KMS-11 (cell line): ENCODE measurements around the gene GLP2R.

Source experiments
- H2AFZ ChIP-seq: fragments of 200-600 bp; sonication (generic); 2 replicates; pipeline ENCODE4 v1.6.1; 2016; ENCODE audit warnings: antibody characterized with exemption, mixed run types, low read depth
- H3K27ac ChIP-seq: fragments of 200-600 bp; sonication (generic); 2 replicates; pipeline ENCODE4 v1.6.1; 2016; ENCODE audit warnings: mild to moderate bottlenecking, mixed run types
- H3K27me3 ChIP-seq: fragments of 200-600 bp; sonication (generic); 2 replicates; pipeline ENCODE4 v1.6.1; 2017; ENCODE audit warnings: mild to moderate bottlenecking, low read depth, mixed run types, moderate library complexity; ENCODE audit not compliant: insufficient read depth
- H3K36me3 ChIP-seq: fragments of 200-600 bp; sonication (generic); 2 replicates; pipeline ENCODE4 v1.6.1; 2017; ENCODE audit warnings: mild to moderate bottlenecking, mixed run types; ENCODE audit not compliant: insufficient read depth
- H3K4me1 ChIP-seq: fragments of 200-600 bp; sonication (generic); 2 replicates; pipeline ENCODE4 v1.6.1; 2016; ENCODE audit warnings: mild to moderate bottlenecking, low read depth, mixed run types; ENCODE audit not compliant: poor library complexity, severe bottlenecking
- H3K4me2 ChIP-seq: fragments of 200-600 bp; sonication (generic); 2 replicates; pipeline ENCODE4 v1.7.0; 2016; ENCODE audit warnings: mild to moderate bottlenecking, mixed run types
- H3K4me3 ChIP-seq: fragments of 200-600 bp; sonication (generic); IDR thresholded peaks from 2 replicates; pipeline ENCODE4 v1.6.1; 2017; ENCODE audit warnings: low read depth, low read length, mixed read lengths; ENCODE audit not compliant: insufficient read depth
- H3K79me2 ChIP-seq: fragments of 200-600 bp; sonication (generic); 2 replicates; pipeline ENCODE4 v1.6.1; 2016; ENCODE audit warnings: low read depth, mixed run types; ENCODE audit not compliant: insufficient read depth
- H3K9ac ChIP-seq: fragments of 200-600 bp; sonication (generic); 2 replicates; pipeline ENCODE4 v1.6.1; 2016; ENCODE audit warnings: mild to moderate bottlenecking, mixed run types
- H4K20me1 ChIP-seq: fragments of 200-600 bp; sonication (generic); 2 replicates; pipeline ENCODE4 v1.6.1; 2016; ENCODE audit warnings: mild to moderate bottlenecking, mixed run types; ENCODE audit not compliant: insufficient read depth
- CTCF ChIP-seq: fragments of 200-600 bp; sonication (generic); conservative IDR thresholded peaks from 2 replicates; pipeline ENCODE4 v1.6.1; 2017; ENCODE audit warnings: low read depth, mild to moderate bottlenecking, antibody characterized with exemption, low read length, moderate library complexity, mixed read lengths

The GLP2R gene

GRCh38 chr17:9810100-9810949 is 15.4 kb upstream of the GLP2R start:
- no peak for TF ChIP-seq CTCF
- no peaks in the 10 kb centered on the region for H3K4me1 ChIP-seq
- H3K4me3 ChIP-seq, result no peak overlapping the region
- H3K79me2 ChIP-seq, result no peaks in the 10 kb centered on the region
- H4K20me1 ChIP-seq, result no peaks in the 10 kb centered on the region
- H3K4me2 ChIP-seq, result no peak overlapping the region
- no peak overlapping the region for H2AFZ ChIP-seq
- H3K27me3 ChIP-seq, result no peaks in the 10 kb centered on the region
- H3K36me3 ChIP-seq, result no peaks in the 10 kb centered on the region
- H3K27ac ChIP-seq, result no peak overlapping the region
- no peak overlapping the region for H3K9ac ChIP-seq

- Histone ChIP-seq H3K9ac (no peak overlapping the region), H3K4me1 (no peaks in the 10 kb centered on the region), H3K27ac (no peak overlapping the region), H3K4me2 (no peak overlapping the region), H3K79me2 (no peaks in the 10 kb centered on the region), H3K4me3 (no peak overlapping the region), H3K27me3 (no peaks in the 10 kb centered on the region), H4K20me1 (no peaks in the 10 kb centered on the region), H3K36me3 (no peaks in the 10 kb centered on the region), H2AFZ (no peak overlapping the region)
- TF ChIP-seq CTCF, result no peak
Observed at GRCh38 chr17:9811086-9811485, 14.6 kb upstream of the GLP2R start.

- H3K27ac ChIP-seq, result no peak overlapping the region
- H3K36me3 ChIP-seq, result no peaks in the 10 kb centered on the region
- no peaks in the 10 kb centered on the region for H3K4me1 ChIP-seq
- H3K27me3 ChIP-seq, result no peaks in the 10 kb centered on the region
- H3K4me3 ChIP-seq, result no peak overlapping the region
- H3K9ac ChIP-seq, result no peak overlapping the region
- no peaks in the 10 kb centered on the region for H3K79me2 ChIP-seq
- TF ChIP-seq CTCF, result no peak
- H3K4me2 ChIP-seq, result no peak overlapping the region
- no peaks in the 10 kb centered on the region for H4K20me1 ChIP-seq
- H2AFZ ChIP-seq, result no peak overlapping the region
Observed at GRCh38 chr17:9811537-9811936, 14.2 kb upstream of the GLP2R start.

GRCh38 chr17:9813166-9813565 is 12.6 kb upstream of the GLP2R start:
- Histone ChIP-seq H3K4me2 (no peak overlapping the region), H3K4me1 (no peaks in the 10 kb centered on the region), H3K27me3 (no peaks in the 10 kb centered on the region), H3K9ac (no peak overlapping the region), H3K4me3 (no peak overlapping the region), H2AFZ (no peak overlapping the region), H3K27ac (no peak overlapping the region), H3K36me3 (no peaks in the 10 kb centered on the region), H4K20me1 (no peaks in the 10 kb centered on the region), H3K79me2 (no peaks in the 10 kb centered on the region)
- TF ChIP-seq CTCF, result no peak
